Endothelial cell of umbilical vein (primary cell): Measurements from ENCODE around the gene VDAC2. TPM values are rescaled to one million over a fixed set of nuclear protein-coding genes. Genes with fewer than 3 reads are reported as not detected.

Experiments
- BruUV-seq: library from RNA; stranded (reverse); fragments of 400-500 nt; replicated peaks from 2 replicates; lab custom pipeline; 2021; lab: Mats Ljungman, UMichigan
- CTCF ChIA-PET: fragments of 300-600, 350-600 bp; sonication (Branson Sonifier 250); formaldehyde crosslinking; loops from one replicate; lab custom pipeline; 2021; ENCODE audit warnings: antibody characterized with exemption, inconsistent platforms; lab: Charles Lee
- POLR2A ChIA-PET: fragments of 300-600, 350-600 bp; sonication (Branson Sonifier 250); formaldehyde crosslinking; loops from one replicate; lab custom pipeline; 2021; ENCODE audit warnings: antibody characterized with exemption, inconsistent platforms; lab: Charles Lee
- DNase-seq: peaks from one replicate; pipeline ENCODE4 v3.0.0-alpha.2; 2011; ENCODE audit warnings: low read depth, low spot score
- FAIRE-seq: peaks from 2 replicates; lab custom pipeline; 2011; peaks lifted over from hg19 to GRCh38; lab: Jason Lieb, UNC
- H2AFZ ChIP-seq: 2 replicates; pipeline ENCODE4 v1.6.0; 2012; ENCODE audit warnings: low read depth, low read length, control low read depth, inconsistent platforms
- H3K27ac ChIP-seq: 2 replicates; pipeline ENCODE4 v1.5.1; 2011; ENCODE audit warnings: low read depth, mild to moderate bottlenecking, control low read depth, low read length, moderate library complexity; ENCODE audit not compliant: insufficient read depth
- H3K27me3 ChIP-seq, 2 experiments: 2 replicates each; pipeline versions ENCODE4 v1.6.0 to v1.6.1; 2011; ENCODE audit warnings: low read length in 2 of 2, mixed read lengths in 1 of 2; ENCODE audit not compliant: control insufficient read depth in 2 of 2, insufficient read depth in 2 of 2
- H3K36me3 ChIP-seq, 2 experiments: 2 replicates in 1 of 2; 3 replicates in 1 of 2; pipeline ENCODE4 v1.5.1; 2011; ENCODE audit warnings: low read length in 2 of 2, mild to moderate bottlenecking in 1 of 2, moderate library complexity in 1 of 2; ENCODE audit not compliant: control insufficient read depth in 2 of 2, insufficient read depth in 2 of 2; ENCODE audit errors: extremely low read depth in 1 of 2
- H3K4me1 ChIP-seq: 3 replicates; pipeline ENCODE4 v1.5.1; 2011; ENCODE audit warnings: mild to moderate bottlenecking, low read length; ENCODE audit not compliant: control insufficient read depth, insufficient read depth; ENCODE audit errors: extremely low read depth
- H3K4me2 ChIP-seq: 2 replicates; pipeline ENCODE4 v1.6.1; 2011; ENCODE audit warnings: low read length, control low read depth, mixed read lengths; ENCODE audit not compliant: insufficient read depth
- H3K4me3 ChIP-seq, 3 experiments: fragments of 200-600 bp in 1 of 3; sonication (generic), shearing (Covaris generic) in 1 of 3; replicated peaks in 1 of 3; 2 replicates each; pipeline ENCODE4 v1.5.1; 2011 to 2016; ENCODE audit warnings: control low read depth in 3 of 3, low read length in 3 of 3, mild to moderate bottlenecking in 2 of 3, inconsistent platforms in 1 of 3, low read depth in 1 of 3, moderate library complexity in 1 of 3; ENCODE audit not compliant: insufficient read depth in 1 of 3
- H3K79me2 ChIP-seq: 2 replicates; pipeline ENCODE4 v1.6.0; 2012; ENCODE audit warnings: low read length, inconsistent platforms; ENCODE audit not compliant: control insufficient read depth, insufficient read depth
- H3K9ac ChIP-seq: replicated peaks from 2 replicates; pipeline ENCODE3; 2011; ENCODE audit warnings: low read length, control low read depth; ENCODE audit not compliant: insufficient read depth; ENCODE audit errors: extremely low read depth
- H3K9me1 ChIP-seq: replicated peaks from 3 replicates; pipeline ENCODE4 v1.6.0; 2011; ENCODE audit warnings: mild to moderate bottlenecking, low read length; ENCODE audit not compliant: control insufficient read depth, insufficient read depth; ENCODE audit errors: extremely low read depth
- H3K9me3 ChIP-seq: replicated peaks from 2 replicates; pipeline ENCODE4 v1.5.1; 2012; ENCODE audit warnings: low read length, inconsistent platforms; ENCODE audit not compliant: control insufficient read depth, insufficient read depth
- H4K20me1 ChIP-seq: replicated peaks from 2 replicates; pipeline ENCODE3; 2011; ENCODE audit warnings: mild to moderate bottlenecking, low read length; ENCODE audit not compliant: control insufficient read depth, insufficient read depth; ENCODE audit errors: extremely low read depth
- CTCF ChIP-seq, 2 donors: IDR thresholded peaks; 1 replicate in 1 of 2; 2 replicates in 1 of 2; pipeline ENCODE4 v1.5.1; 2011; ENCODE audit warnings: low read length in 2 of 2, mild to moderate bottlenecking in 2 of 2, moderate library complexity in 2 of 2, control low read depth in 1 of 2, inconsistent platforms in 1 of 2, low read depth in 1 of 2; ENCODE audit not compliant: insufficient read depth in 1 of 2; ENCODE audit errors: extremely low read depth in 1 of 2
- EZH2 ChIP-seq: IDR thresholded peaks from 2 replicates; pipeline ENCODE4 v1.6.1; 2012; ENCODE audit warnings: borderline replicate concordance, low read depth, mild to moderate bottlenecking, moderate library complexity, low read length, inconsistent platforms; ENCODE audit not compliant: severe bottlenecking
- FOS ChIP-seq: IDR thresholded peaks from 2 replicates; pipeline ENCODE4 v1.6.1; 2011; ENCODE audit warnings: mild to moderate bottlenecking, low read length, moderate library complexity, borderline replicate concordance; ENCODE audit not compliant: insufficient read depth
- GATA2 ChIP-seq: IDR thresholded peaks from 2 replicates; pipeline ENCODE4 v1.7.0; 2011; ENCODE audit warnings: low read depth, mild to moderate bottlenecking, moderate library complexity, mixed read lengths, low read length; ENCODE audit not compliant: insufficient read length, insufficient read depth
- JUN ChIP-seq: IDR thresholded peaks from 2 replicates; pipeline ENCODE4 v1.6.1; 2011; ENCODE audit warnings: borderline replicate concordance, low read depth; ENCODE audit not compliant: insufficient read length, insufficient read depth
- MAX ChIP-seq: IDR thresholded peaks from 2 replicates; pipeline ENCODE4 v1.6.1; 2011; ENCODE audit not compliant: insufficient read depth, insufficient read length
- MYC ChIP-seq: IDR thresholded peaks from one replicate; pipeline ENCODE4 v1.6.1; 2011; ENCODE audit warnings: mild to moderate bottlenecking, low read depth, low read length
- POLR2A ChIP-seq: IDR thresholded peaks from 2 replicates; pipeline ENCODE4 v1.6.1; 2012; ENCODE audit warnings: low read depth, mild to moderate bottlenecking, control low read depth, low read length
- POLR2AphosphoS5 ChIP-seq: IDR thresholded peaks from 2 replicates; pipeline ENCODE4 v1.6.1; 2012; ENCODE audit warnings: low read depth, mild to moderate bottlenecking, control low read depth, low read length, moderate library complexity; ENCODE audit not compliant: insufficient read depth
- dilution Hi-C: fragments of 300-500 bp; cut with MboI; formaldehyde crosslinking; loops from one replicate; pipeline ENCODE4 v1.15.0; 2019; ENCODE audit warnings: low sequenced_read_pairs; ENCODE audit not compliant: extremely low pct_ligation_motif_present
- intact Hi-C: fragments of 100-400 bp; cut with micrococcal nuclease; formaldehyde crosslinking; loops from one replicate; pipeline ENCODE4 v1.10.0; 2022
- polyA plus RNA-seq, 4 experiments: library from polyadenylated mRNA; depleted of rRNA in 3 of 4; stranded (reverse) in 3 of 4; unstranded in 1 of 4; fragments of >200 nt; gene quantifications; 2 replicates each; pipeline versions ENCODE4 v1.2.1 to v1.2.3, GENCODE V29; 2011 to 2012; ENCODE audit warnings: missing spikeins in 1 of 4
- total RNA-seq: library from RNA; stranded (reverse); gene quantifications from 2 replicates; pipeline ENCODE4 v1.2.3, GENCODE V29; 2021

Gene VDAC2
- total and polyA plus RNA-seq, 2 donors (not counting 3 experiments of a cell fraction or from before 2014, with no cell fraction given) = 89.3 to 222 TPM

GRCh38 chr10:75179657-75180177 lies 30.9 kb upstream of the VDAC2 start:
- Histone ChIP-seq H3K9me1 (no peaks in the 10 kb centered on the region), H3K36me3 (peaks cover 0 to 2% of the 10 kb centered on the region in 2 experiments), H3K9me3 (no peaks in the 10 kb centered on the region), H3K4me2 (no peak overlapping the region), H4K20me1 (no peaks in the 10 kb centered on the region), H3K79me2 (no peaks in the 10 kb centered on the region), H3K27ac (no peak overlapping the region), H3K4me3 (no peak overlapping the region), H3K4me1 (peaks cover 15% of the 10 kb centered on the region), H3K9ac (no peak overlapping the region), H2AFZ (no peak overlapping the region), H3K27me3 (no peaks in the 10 kb centered on the region)
- POLR2A ChIA-PET = interaction anchor here (0.6 to 0.8 kb wide), 2 partner anchors 28 to 31 kb away, joined by 3 to 4 read pairs; partner anchors contain the start of gene VDAC2
- intact Hi-C loops = no loop called here
- no peak for TF ChIP-seq FOS
- TF ChIP-seq MAX = no peak
- no peak for TF ChIP-seq POLR2AphosphoS5
- TF ChIP-seq GATA2 = no peak
- TF ChIP-seq POLR2A = no peak
- no peak for TF ChIP-seq EZH2
- TF ChIP-seq CTCF (IDR thresholded peaks at IDR 0.05; ENCODE audit: extremely low read depth in 1 of 2, insufficient read depth in 1 of 2, low read depth in 1 of 2, low read length in 2 of 2) = no peak
- no peak for TF ChIP-seq MYC
- no peak for TF ChIP-seq JUN
- peak; percentile 37 for DNase-seq
- FAIRE-seq = no peak
- dilution Hi-C loops = no loop called here
- CTCF ChIA-PET = interaction anchor here (1.3 to 3.3 kb wide), 3 partner anchors 8 to 51 kb away, joined by 4 to 23 read pairs (median 5); no protein-coding TSS in a partner anchor
- no TSS peak for BruUV-seq
